22Rv1 (cell line): Measurements from ENCODE around the gene IDH1.

ENCODE experiments used
- CTCF ChIP-seq: fragments of 450-650 bp; IDR thresholded peaks from 2 replicates; pipeline ENCODE4 v1.5.1; 2017; ENCODE audit warnings: mild to moderate bottlenecking
- ZFX ChIP-seq: fragments of 450-650 bp; IDR thresholded peaks from 2 replicates; pipeline ENCODE4 v1.6.1; 2017; ENCODE audit warnings: antibody characterized with exemption, borderline replicate concordance

DNA sequence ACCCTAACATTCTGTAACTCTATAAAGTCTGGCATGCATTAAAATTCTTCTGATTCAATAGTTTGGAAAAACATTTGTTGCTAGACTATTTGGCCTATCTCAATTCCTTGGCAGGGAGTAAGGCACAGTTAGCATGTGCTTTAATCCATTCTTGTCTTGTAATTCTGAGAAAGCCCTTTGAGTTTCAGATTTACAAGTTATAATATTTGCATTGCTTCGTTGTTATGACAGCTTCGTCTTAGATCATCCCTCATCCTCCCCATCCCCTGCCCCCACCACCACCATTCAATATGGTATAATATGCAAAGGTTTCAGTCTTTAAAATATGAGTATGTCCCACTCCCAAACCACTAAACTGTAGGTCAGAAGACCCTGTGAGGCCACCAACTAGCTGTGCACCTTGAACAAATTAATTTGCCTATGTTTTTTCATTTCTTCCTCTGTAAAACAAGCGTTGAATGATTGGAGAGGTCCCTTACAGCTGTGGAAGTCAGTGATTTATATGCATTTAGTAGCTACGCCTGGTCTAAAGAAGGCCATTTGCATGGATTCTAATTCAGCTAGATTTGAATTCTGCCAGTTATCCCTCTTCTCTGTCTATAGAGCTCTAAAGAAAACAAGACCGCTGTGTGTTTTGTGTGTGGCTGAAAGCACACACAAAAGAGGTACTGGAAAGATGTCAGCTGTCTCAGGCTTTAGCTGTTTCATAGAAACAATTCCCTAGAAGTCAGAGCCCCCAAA is 65.6 kb downstream of the IDH1 start:
- TF ChIP-seq CTCF = no peak
- no peak for TF ChIP-seq ZFX
